H9 (cell line): ENCODE measurements around the gene HIVEP1. TPM values are rescaled to one million over a fixed set of nuclear protein-coding genes. Genes with fewer than 3 reads are reported as not detected.

Experiments
- DNase-seq: peaks from one replicate; pipeline ENCODE4 v3.0.0-alpha.2; 2017
- H2AFZ ChIP-seq: one replicate; pipeline ENCODE4 v1.6.1; 2013; ENCODE audit warnings: mild to moderate bottlenecking, low read length, control low read depth, moderate library complexity
- H2AK5ac ChIP-seq: 2 replicates; pipeline ENCODE4 v1.6.1; 2013; ENCODE audit warnings: low read length, control low read depth, mixed read lengths; ENCODE audit not compliant: insufficient read length
- H2BK120ac ChIP-seq: one replicate; pipeline ENCODE4 v1.6.1; 2013; ENCODE audit warnings: low read depth, mild to moderate bottlenecking, low read length, control low read depth, inconsistent platforms; ENCODE audit not compliant: poor library complexity, severe bottlenecking
- H2BK12ac ChIP-seq: 2 replicates; pipeline ENCODE4 v1.6.1; 2013; ENCODE audit warnings: low read length, control low read depth, mixed read lengths, low read depth; ENCODE audit not compliant: insufficient read length
- H2BK15ac ChIP-seq: 2 replicates; pipeline ENCODE4 v1.6.1; 2013; ENCODE audit warnings: low read depth, low read length, control low read depth
- H2BK20ac ChIP-seq: one replicate; pipeline ENCODE4 v1.6.1; 2013; ENCODE audit warnings: low read depth, mild to moderate bottlenecking, low read length, control low read depth, inconsistent platforms; ENCODE audit not compliant: poor library complexity, severe bottlenecking
- H2BK5ac ChIP-seq: 2 replicates; pipeline ENCODE4 v1.6.1; 2013; ENCODE audit warnings: low read length, control low read depth, mixed read lengths; ENCODE audit not compliant: insufficient read length
- H3K14ac ChIP-seq: 2 replicates; pipeline ENCODE4 v1.6.1; 2013; ENCODE audit warnings: low read length, control low read depth; ENCODE audit not compliant: insufficient read depth
- H3K18ac ChIP-seq: 2 replicates; pipeline ENCODE4 v1.6.1; 2013; ENCODE audit warnings: low read depth, mild to moderate bottlenecking, mixed read lengths, low read length, control low read depth; ENCODE audit not compliant: insufficient read length
- H3K23ac ChIP-seq: 2 replicates; pipeline ENCODE4 v1.6.1; 2013; ENCODE audit warnings: low read length, control low read depth, mixed read lengths, low read depth; ENCODE audit not compliant: insufficient read length
- H3K23me2 ChIP-seq: 2 replicates; pipeline ENCODE4 v1.6.1; 2013; ENCODE audit warnings: low read depth, mild to moderate bottlenecking, mixed read lengths, low read length, control low read depth; ENCODE audit not compliant: insufficient read length, poor library complexity, severe bottlenecking
- H3K27ac ChIP-seq: 2 replicates; pipeline ENCODE4 v1.5.1; 2013; ENCODE audit warnings: low read length, control low read depth, mixed read lengths, low read depth; ENCODE audit not compliant: insufficient read length
- H3K27me3 ChIP-seq: 2 replicates; pipeline ENCODE4 v1.6.1; 2013; ENCODE audit warnings: low read length, control low read depth, inconsistent platforms; ENCODE audit not compliant: insufficient read depth
- H3K4ac ChIP-seq: 2 replicates; pipeline ENCODE4 v1.6.1; 2013; ENCODE audit warnings: low read depth, mild to moderate bottlenecking, control low read depth, inconsistent platforms, low read length, moderate library complexity
- H3K4me1 ChIP-seq: 2 replicates; pipeline ENCODE4 v1.6.1; 2013; ENCODE audit warnings: low read length, control low read depth, inconsistent platforms; ENCODE audit not compliant: insufficient read depth
- H3K4me2 ChIP-seq: 2 replicates; pipeline ENCODE4 v1.6.1; 2013; ENCODE audit warnings: low read length, control low read depth, mixed read lengths; ENCODE audit not compliant: insufficient read length, insufficient read depth
- H3K56ac ChIP-seq: 2 replicates; pipeline ENCODE4 v1.6.1; 2013; ENCODE audit warnings: low read depth, mild to moderate bottlenecking, mixed read lengths, low read length, control low read depth; ENCODE audit not compliant: insufficient read length
- H3K79me1 ChIP-seq: 2 replicates; pipeline ENCODE4 v1.6.1; 2013; ENCODE audit warnings: low read depth, mild to moderate bottlenecking, moderate library complexity, low read length, control low read depth, inconsistent platforms; ENCODE audit not compliant: insufficient read depth, poor library complexity, severe bottlenecking
- H3K79me2 ChIP-seq: 2 replicates; pipeline ENCODE4 v1.6.1; 2013; ENCODE audit warnings: low read length, control low read depth, inconsistent platforms; ENCODE audit not compliant: insufficient read depth
- H3K9ac ChIP-seq: 2 replicates; pipeline ENCODE4 v1.6.1; 2013; ENCODE audit warnings: low read length, control low read depth, mixed read lengths; ENCODE audit not compliant: insufficient read length; ENCODE audit errors: extremely low read depth
- H3K9me3 ChIP-seq: one replicate; pipeline ENCODE4 v1.6.1; 2013; ENCODE audit warnings: low read depth, low read length, inconsistent platforms; ENCODE audit not compliant: control insufficient read depth
- H3T11ph ChIP-seq: one replicate; pipeline ENCODE4 v1.6.1; 2013; ENCODE audit warnings: mild to moderate bottlenecking, low read length, control low read depth, inconsistent platforms
- H4K20me1 ChIP-seq: one replicate; pipeline ENCODE4 v1.6.1; 2013; ENCODE audit not compliant: control insufficient read depth, insufficient read length, insufficient read depth
- H4K5ac ChIP-seq: 2 replicates; pipeline ENCODE4 v1.6.1; 2013; ENCODE audit warnings: low read depth, mild to moderate bottlenecking, mixed read lengths, low read length, control low read depth; ENCODE audit not compliant: insufficient read length
- H4K8ac ChIP-seq: replicated peaks from 2 replicates; pipeline ENCODE4 v1.6.1; 2013; ENCODE audit warnings: low read length, control low read depth, mixed read lengths, low read depth; ENCODE audit not compliant: insufficient read length
- H4K91ac ChIP-seq: 2 replicates; pipeline ENCODE4 v1.6.1; 2013; ENCODE audit warnings: low read depth, mild to moderate bottlenecking, moderate library complexity, mixed read lengths, low read length, control low read depth; ENCODE audit not compliant: insufficient read length
- H3K27ac Mint-ChIP-seq, 3 experiments: 2 replicates in 2 of 3; 3 replicates in 1 of 3; pipeline ENCODE4 v1.8.0; 2020 to 2021; ENCODE audit warnings: mixed read lengths in 3 of 3, mild to moderate bottlenecking in 1 of 3, moderate library complexity in 1 of 3
- H3K27me3 Mint-ChIP-seq: 2 replicates; pipeline ENCODE4 v1.8.0; 2021; ENCODE audit warnings: low read depth, mild to moderate bottlenecking, moderate library complexity, mixed read lengths
- H3K36me3 Mint-ChIP-seq, 3 experiments: 2 replicates in 2 of 3; 3 replicates in 1 of 3; pipeline ENCODE4 v1.8.0; 2020 to 2021; ENCODE audit warnings: low read depth in 3 of 3, mixed read lengths in 3 of 3; ENCODE audit not compliant: insufficient read depth in 1 of 3
- H3K4me1 Mint-ChIP-seq, 2 experiments: 2 replicates each; pipeline ENCODE4 v1.8.0; 2020; ENCODE audit warnings: mixed read lengths in 2 of 2
- H3K4me3 Mint-ChIP-seq, 2 experiments: 2 replicates in 1 of 2; 3 replicates in 1 of 2; pipeline ENCODE4 v1.8.0; 2020 to 2021; ENCODE audit warnings: mild to moderate bottlenecking in 2 of 2, mixed read lengths in 2 of 2, moderate library complexity in 1 of 2
- H3K9me3 Mint-ChIP-seq, 2 experiments: 2 replicates in 1 of 2; 3 replicates in 1 of 2; pipeline ENCODE4 v1.8.0; 2020; ENCODE audit warnings: mild to moderate bottlenecking in 2 of 2, mixed read lengths in 2 of 2, moderate library complexity in 1 of 2
- CTCF ChIP-seq: fragments of 200-600 bp; sonication (generic); conservative IDR thresholded peaks from 3 replicates; pipeline ENCODE4 v1.8.0; 2021; ENCODE audit warnings: antibody characterized with exemption, mild to moderate bottlenecking
- WGBS: extraction: QIAGEN DNeasy Blood & Tissue Kit; methylation state at CpG from one replicate; pipeline ENCODE4 v1.1.7; 2013; ENCODE audit warnings: missing lambda C conversion rate, low lambda C conversion rate, mixed read lengths; ENCODE audit not compliant: insufficient read length; ENCODE audit errors: extremely low coverage; 5-methylcytosine and 5-hydroxymethylcytosine counted together
- total RNA-seq: library from RNA; stranded (reverse); gene quantifications from 2 replicates; pipeline ENCODE4 v1.2.1, GENCODE V29; 2021

Gene HIVEP1
- total RNA-seq, 1 experiment from 2014 or later, result 44.2 TPM

GRCh38 chr6:12198851-12199250, 186.7 kb downstream of the HIVEP1 start:
- no CpG with 5 or more reads among the region's 3 CpGs for WGBS
- Histone ChIP-seq H4K5ac (no peak overlapping the region), H2BK15ac (no peak overlapping the region), H3K27me3 (no peaks in the 10 kb centered on the region), H3K27ac (no peak overlapping the region), H2BK12ac (no peak overlapping the region), H3K4me1 (no peaks in the 10 kb centered on the region), H2BK120ac (no peak overlapping the region), H3K23me2 (no peaks in the 10 kb centered on the region), H3T11ph (no peak overlapping the region), H4K20me1 (no peaks in the 10 kb centered on the region), H4K91ac (no peak overlapping the region), H3K23ac (no peak overlapping the region), H2AK5ac (peak overlapping the region; percentile 16), H3K18ac (no peak overlapping the region), H3K4me2 (no peak overlapping the region), H3K14ac (no peak overlapping the region), H3K56ac (no peak overlapping the region), H3K9ac (no peak overlapping the region), H2BK20ac (no peak overlapping the region), H3K79me2 (no peaks in the 10 kb centered on the region), H2BK5ac (no peak overlapping the region), H3K9me3 (no peaks in the 10 kb centered on the region), H3K79me1 (no peaks in the 10 kb centered on the region), H2AFZ (no peak overlapping the region), H3K4ac (no peak overlapping the region), H4K8ac (no peak overlapping the region)
- no peak for TF ChIP-seq CTCF
- H3K36me3 Mint-ChIP-seq, result no peaks in the 10 kb centered on the region
- no peaks in the 10 kb centered on the region for H3K27me3 Mint-ChIP-seq
- H3K27ac Mint-ChIP-seq, result no peak overlapping the region
- DNase-seq, result no peak
- no peaks in the 10 kb centered on the region for H3K9me3 Mint-ChIP-seq
- H3K4me1 Mint-ChIP-seq, result peaks cover 11 to 12% of the 10 kb centered on the region in 2 experiments
- no peak overlapping the region for H3K4me3 Mint-ChIP-seq
